H54 (cell line): ENCODE measurements around the gene TRAPPC10.

Experiments used
- DNase-seq: peaks from one replicate; pipeline ENCODE4 v3.0.0; 2011; ENCODE audit warnings: low spot score, mixed read lengths; ENCODE audit not compliant: insufficient read length
- FAIRE-seq: peaks from 3 replicates; lab custom pipeline; 2011; peaks lifted over from hg19 to GRCh38; lab: Jason Lieb, UNC
- POLR2A ChIP-seq: IDR thresholded peaks from 2 replicates; pipeline ENCODE4 v1.6.1; 2011; ENCODE audit warnings: low read depth, mild to moderate bottlenecking, low read length

The TRAPPC10 gene

GRCh38 chr21:44005071-44005470, 7.0 kb upstream of the TRAPPC10 start:
- no peak for TF ChIP-seq POLR2A
- FAIRE-seq, result no peak
- no peak for DNase-seq

- no peak for DNase-seq
- TF ChIP-seq POLR2A, result no peak
- no peak for FAIRE-seq
Observed at GRCh38 chr21:44005593-44005992, 6.5 kb upstream of the TRAPPC10 start.

- DNase-seq, result peak; percentile 97
Observed at GRCh38 chr21:44006017-44006619, 6.0 kb upstream of the TRAPPC10 start.

GRCh38 chr21:44006656-44007055, 5.5 kb upstream of the TRAPPC10 start:
- FAIRE-seq, result no peak

More at GRCh38 chr21:44006017-44006619, 6.0 kb upstream of the TRAPPC10 start:
- TF ChIP-seq POLR2A, result peak; percentile 40; the same call in 1 of the 2 replicates
- FAIRE-seq, result peak; percentile 80

GRCh38 chr21:44010429-44010828, 1.7 kb upstream of the TRAPPC10 start:
- FAIRE-seq, result no peak
- 0 out of 2 replicates have a peak, but pooled peaks have one; percentile 11 for TF ChIP-seq POLR2A
- DNase-seq, result no peak

More at GRCh38 chr21:44006656-44007055, 5.5 kb upstream of the TRAPPC10 start:
- DNase-seq, result no peak
- TF ChIP-seq POLR2A, result peak; percentile 32; the same call in 1 of the 2 replicates

GRCh38 chr21:44011123-44011522, 986 bp upstream of the TRAPPC10 start:
- no peak for TF ChIP-seq POLR2A
- no peak for FAIRE-seq

DNA sequence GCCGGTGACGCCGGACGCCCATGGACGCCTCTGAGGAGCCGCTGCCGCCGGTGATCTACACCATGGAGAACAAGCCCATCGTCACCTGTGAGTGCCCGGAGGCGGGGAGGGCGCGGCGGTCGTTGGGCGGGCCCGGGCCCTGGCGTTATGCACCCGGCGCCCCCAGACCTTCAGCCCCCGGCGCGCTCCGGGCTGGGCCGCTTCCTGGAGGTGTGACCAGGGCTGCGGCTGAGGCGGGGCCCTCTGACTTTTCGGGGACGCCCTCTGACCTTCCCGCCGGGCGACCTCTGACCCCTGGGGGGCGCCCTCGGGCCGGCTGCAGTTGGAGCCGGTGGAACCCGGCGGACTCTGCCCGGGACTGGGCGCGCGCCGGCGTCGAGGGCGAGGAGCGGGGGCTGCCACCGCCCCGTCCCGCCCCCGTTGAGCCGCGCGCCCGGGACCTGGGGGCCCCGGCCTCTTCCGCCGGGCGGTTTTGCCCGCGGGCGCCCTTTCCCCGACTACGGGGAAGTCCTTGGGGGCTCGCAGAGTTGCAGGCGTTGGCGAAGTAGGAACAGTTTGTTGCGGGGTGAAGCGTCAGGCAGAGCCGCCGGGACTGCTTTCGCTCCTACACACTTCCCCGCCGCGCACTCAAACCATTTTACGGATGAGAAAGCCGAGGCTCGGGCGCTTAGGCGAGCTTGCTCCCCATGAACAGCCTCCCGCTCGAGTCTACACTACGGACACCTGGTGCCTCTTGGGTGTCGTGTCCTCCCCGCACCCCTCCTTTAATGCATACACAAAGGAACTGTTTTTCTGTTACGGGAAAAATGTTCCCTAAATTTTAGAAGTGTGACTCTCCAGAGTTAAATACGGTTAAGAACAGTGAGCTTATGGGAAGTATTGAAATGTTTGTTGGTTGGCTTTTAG, 618 bp downstream of the TRAPPC10 start:
- TF ChIP-seq POLR2A, result no peak; the same call in 1 of the 2 replicates
- DNase-seq (peak; percentile 75), FAIRE-seq (no peak)

More at GRCh38 chr21:44011123-44011522, 986 bp upstream of the TRAPPC10 start:
- no peak for DNase-seq

- FAIRE-seq (no peak), DNase-seq (no peak)
- no peak for TF ChIP-seq POLR2A
Observed at GRCh38 chr21:44013380-44014088, 1.4 kb downstream of the TRAPPC10 start.

GRCh38 chr21:44017601-44018000, 5.5 kb downstream of the TRAPPC10 start:
- no peak for TF ChIP-seq POLR2A
- no peak for FAIRE-seq

GRCh38 chr21:44018127-44018526, 6.0 kb downstream of the TRAPPC10 start:
- no peak for DNase-seq
- TF ChIP-seq POLR2A, result no peak

More at GRCh38 chr21:44017601-44018000, 5.5 kb downstream of the TRAPPC10 start:
- DNase-seq, result no peak

DNA sequence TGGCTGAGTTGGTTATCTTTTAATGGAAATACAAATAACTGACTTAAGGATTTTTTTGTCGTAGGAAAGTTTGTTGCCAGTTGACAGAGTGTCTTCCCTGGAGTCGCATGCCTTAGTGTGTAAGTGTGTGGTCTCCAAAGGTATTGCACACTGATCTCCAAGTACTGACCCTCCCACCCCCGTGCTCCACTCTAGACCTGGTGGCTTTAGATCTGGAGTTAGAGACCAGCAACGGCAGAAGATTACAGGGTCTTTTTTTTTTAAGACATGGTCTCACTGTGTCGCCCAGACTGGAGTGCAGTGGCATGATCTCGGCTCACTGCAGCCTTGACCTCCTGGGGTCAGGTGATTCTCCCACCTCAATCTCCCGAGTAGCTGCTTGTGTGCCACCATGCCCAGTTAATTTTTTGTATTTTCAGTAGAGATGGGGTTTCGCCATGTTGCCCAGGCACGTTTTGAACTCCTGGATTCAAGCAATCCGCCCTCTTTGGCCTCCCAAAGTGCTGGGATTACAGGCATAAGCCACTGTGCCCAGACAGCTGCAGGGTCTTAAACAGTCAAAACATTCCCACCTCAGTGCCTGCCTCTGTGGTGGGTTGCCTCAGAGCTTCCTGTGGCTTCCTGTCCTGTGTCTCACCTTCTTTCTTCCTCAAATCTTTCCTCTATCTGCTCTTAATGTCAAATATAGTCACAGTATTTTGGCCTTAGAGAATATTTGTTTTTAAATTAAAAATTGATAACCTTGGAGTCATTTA, 6.9 kb downstream of the TRAPPC10 start:
- no peak for TF ChIP-seq POLR2A
- DNase-seq (no peak), FAIRE-seq (no peak)

More at GRCh38 chr21:44018127-44018526, 6.0 kb downstream of the TRAPPC10 start:
- FAIRE-seq, result no peak

DNA sequence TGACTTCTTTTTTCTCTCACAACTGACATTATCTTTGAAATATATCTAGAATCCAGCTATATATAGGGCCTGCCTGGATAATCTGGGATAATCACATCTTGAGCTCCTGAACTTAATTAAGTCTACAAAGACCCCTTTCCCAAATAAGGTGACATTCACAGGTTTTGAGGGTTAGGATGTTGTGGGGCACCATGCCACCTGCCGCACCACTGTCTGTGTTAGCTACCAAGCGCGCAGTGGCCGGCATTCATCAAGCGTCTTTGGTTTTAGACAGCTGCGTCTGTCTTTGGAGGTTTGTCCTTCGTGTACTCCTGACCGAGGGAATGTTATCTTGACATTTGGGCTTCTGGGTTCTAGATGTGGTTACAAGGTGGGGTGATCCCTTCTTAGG, 7.5 kb downstream of the TRAPPC10 start:
- no peak for DNase-seq
- no peak for FAIRE-seq

DNA sequence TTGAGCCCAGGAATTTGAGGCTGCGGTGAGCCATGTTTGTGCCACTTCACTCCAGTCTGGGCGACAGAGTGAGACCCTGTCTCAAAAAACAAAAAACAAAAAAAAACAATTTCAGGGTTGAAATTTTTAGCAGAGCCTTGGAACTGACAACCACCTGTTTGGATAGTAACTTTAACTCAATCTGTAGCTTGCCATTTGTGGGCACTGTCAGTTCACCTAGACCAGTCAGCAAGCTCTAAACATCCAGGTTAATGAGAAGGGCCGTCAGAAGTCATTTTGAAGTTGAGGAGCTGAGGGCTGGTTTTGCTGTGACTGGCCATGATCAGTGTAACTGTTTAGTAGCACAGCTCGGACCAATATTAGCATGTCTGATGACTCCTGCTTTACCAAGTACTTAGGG, 8.4 kb downstream of the TRAPPC10 start:
- no peak for TF ChIP-seq POLR2A
- DNase-seq (no peak), FAIRE-seq (no peak)

More for the DNA sequence above, 7.5 kb downstream of the TRAPPC10 start:
- TF ChIP-seq POLR2A, result no peak
